Stromal cell of bone marrow (primary cell): ENCODE measurements around the gene OR2H2.

ENCODE experiments used
- DNase-seq: peaks from one replicate; pipeline ENCODE4 v3.0.0-alpha.2; 2012; ENCODE audit warnings: low read depth

The OR2H2 gene

GRCh38 chr6:29629571-29629970 lies 44.6 kb downstream of the OR2H2 start:
- no peak for DNase-seq

GRCh38 chr6:29630315-29630714 lies 45.4 kb downstream of the OR2H2 start:
- DNase-seq, result no peak

GRCh38 chr6:29631209-29631810 lies 46.4 kb downstream of the OR2H2 start:
- DNase-seq, result no peak

- no peak for DNase-seq
These were observed 47.2 kb downstream of the OR2H2 start for GRCh38 chr6:29631860-29632731.

- DNase-seq, result peak; percentile 79
These were observed 48.0 kb downstream of the OR2H2 start, which contains the start of gene GABBR1 for GRCh38 chr6:29632789-29633533. Gene GABBR1, minus strand, starts transcription at chr6:29633183. Its CDS starts 798 bp downstream, at chr6:29632385.

- DNase-seq, result no peak
These were observed 48.6 kb downstream of the OR2H2 start for GRCh38 chr6:29633534-29633905.

- DNase-seq, result no peak
These were observed 52.3 kb downstream of the OR2H2 start for GRCh38 chr6:29637247-29637646.
